Ascending aorta (tissue), 2 donors: ENCODE measurements around the gene ALKBH5. TPM values are rescaled to one million over a fixed set of nuclear protein-coding genes. Genes with fewer than 3 reads are reported as not detected.

ENCODE experiments used
- DNase-seq, 2 donors: peaks; one replicate each; pipeline ENCODE4 v3.0.0-alpha.2; 2019; ENCODE audit warnings: low spot score in 2 of 2
- H3K27ac ChIP-seq, 2 donors: fragments of 200-600 bp; sonication (generic); one replicate each; pipeline ENCODE4 v1.5.1; 2016 to 2017; ENCODE audit warnings: mild to moderate bottlenecking in 1 of 2
- H3K27me3 ChIP-seq: fragments of 200-600 bp; sonication (generic); one replicate; pipeline ENCODE4 v1.5.1; 2017
- H3K36me3 ChIP-seq, 2 donors: fragments of 200-600 bp; sonication (generic); one replicate each; pipeline ENCODE4 v1.5.1; 2016
- H3K4me1 ChIP-seq, 2 donors: fragments of 200-600 bp; sonication (generic); one replicate each; pipeline ENCODE4 v1.5.1; 2016 to 2017; ENCODE audit warnings: mild to moderate bottlenecking in 1 of 2
- H3K4me3 ChIP-seq, 2 donors: fragments of 200-600 bp; sonication (generic); one replicate each; pipeline ENCODE4 v1.5.1; 2016 to 2017; ENCODE audit warnings: mild to moderate bottlenecking in 1 of 2
- H3K9me3 ChIP-seq, 2 donors: fragments of 200-600 bp; sonication (generic); one replicate each; pipeline ENCODE4 v1.5.1; 2016
- CTCF ChIP-seq, 3 experiments: fragments of 200-600 bp in 2 of 3; fragments of 450-650 bp in 1 of 3; sonication (generic) in 2 of 3; IDR thresholded peaks; one replicate each; pipeline ENCODE4 v1.5.1; 2016 to 2019; ENCODE audit warnings: antibody characterized with exemption in 3 of 3, mild to moderate bottlenecking in 1 of 3, moderate library complexity in 1 of 3
- intact Hi-C: fragments of 100-400 bp; cut with DNase I; formaldehyde crosslinking; loops from one replicate; pipeline ENCODE4 v1.15.1; 2023
- total RNA-seq: library from RNA; depleted of rRNA; stranded (reverse); fragments of >200 nt; gene quantifications from one replicate; pipeline ENCODE4 v1.1.0, GENCODE V29; 2016

Gene ALKBH5
- total RNA-seq, 1 donor from 2014 or later = 73.4 TPM

- TF ChIP-seq CTCF (IDR thresholded peaks at IDR 0.05) = no peak
- no peak for DNase-seq
- intact Hi-C loops = loop anchor here (10.0 kb wide), 2 partner anchors 179 to 491 kb away; partner anchors contain the start of gene SHMT1
Observed at GRCh38 chr17:18185832-18186626, 2.4 kb downstream of the ALKBH5 start.

GRCh38 chr17:18186627-18186982 lies 3.0 kb downstream of the ALKBH5 start:
- Histone ChIP-seq H3K27ac (peak overlapping the region; percentile 97 to 99), H3K27me3 (no peaks in the 10 kb centered on the region), H3K4me1 (peaks cover 35 to 50% of the 10 kb centered on the region in 2 donors), H3K36me3 (no peaks in the 10 kb centered on the region), H3K9me3 (no peaks in the 10 kb centered on the region), H3K4me3 (peak overlapping the region; percentile 86 to 96)
- intact Hi-C loops = loop anchor here (10.0 kb wide), 2 partner anchors 178 to 492 kb away; partner anchors contain the start of gene SHMT1
- DNase-seq = no peak
- TF ChIP-seq CTCF (IDR thresholded peaks at IDR 0.05) = no peak

More at GRCh38 chr17:18185832-18186626, 2.4 kb downstream of the ALKBH5 start:
- Histone ChIP-seq H3K36me3 (no peaks in the 10 kb centered on the region), H3K27ac (peak overlapping the region; percentile 97 to 99), H3K4me1 (peaks cover 29 to 46% of the 10 kb centered on the region in 2 donors), H3K4me3 (peak overlapping the region; percentile 86 to 96), H3K27me3 (no peaks in the 10 kb centered on the region), H3K9me3 (no peaks in the 10 kb centered on the region)

- H3K36me3 ChIP-seq = no peaks in the 10 kb centered on the region
- DNase-seq = no peak
- no peaks in the 10 kb centered on the region for H3K27me3 ChIP-seq
- peak overlapping the region; percentile 97 to 99 for H3K27ac ChIP-seq
- peaks cover 32 to 46% of the 10 kb centered on the region in 2 donors for H3K4me1 ChIP-seq
- H3K4me3 ChIP-seq = peak overlapping the region; percentile 86 to 96
- no peaks in the 10 kb centered on the region for H3K9me3 ChIP-seq
- no peak for TF ChIP-seq CTCF (IDR thresholded peaks at IDR 0.05)
- intact Hi-C loops = loop anchor here (10.0 kb wide), 2 partner anchors 178 to 492 kb away; partner anchors contain the start of gene SHMT1
Observed at GRCh38 chr17:18187226-18187625, 3.6 kb downstream of the ALKBH5 start.

- no peaks in the 10 kb centered on the region for H3K9me3 ChIP-seq
- TF ChIP-seq CTCF (IDR thresholded peaks at IDR 0.05) = no peak
- H3K4me3 ChIP-seq = peak overlapping the region; percentile 86 to 96
- H3K36me3 ChIP-seq = no peaks in the 10 kb centered on the region
- peaks cover 28 to 46% of the 10 kb centered on the region in 2 donors for H3K4me1 ChIP-seq
- DNase-seq = no peak
- peak overlapping the region; percentile 22 to 97 for H3K27ac ChIP-seq
- intact Hi-C loops = loop anchor here (10.0 kb wide), 2 partner anchors 177 to 493 kb away; partner anchors contain the start of gene SHMT1
- no peaks in the 10 kb centered on the region for H3K27me3 ChIP-seq
Observed at GRCh38 chr17:18187821-18188761, 4.5 kb downstream of the ALKBH5 start.

- peak overlapping the region; percentile 8 to 63 for H3K27ac ChIP-seq
- peak overlapping the region in 1 of 2 donors; percentile 34 for H3K4me3 ChIP-seq
- H3K27me3 ChIP-seq = no peaks in the 10 kb centered on the region
- intact Hi-C loops = no loop called here
- peaks cover 14 to 15% of the 10 kb centered on the region in 2 donors for H3K36me3 ChIP-seq
- peaks cover 28 to 46% of the 10 kb centered on the region in 2 donors for H3K4me1 ChIP-seq
- H3K9me3 ChIP-seq = no peaks in the 10 kb centered on the region
- no peak for TF ChIP-seq CTCF (IDR thresholded peaks at IDR 0.05)
- no peak for DNase-seq
Observed at GRCh38 chr17:18190628-18191235, 7.1 kb downstream of the ALKBH5 start.
